ENCODE results near the gene PIH1D1.
"Not testable (repeated sequence)": the region's sequence is repeated elsewhere in the genome, so short reads cannot be mapped to it uniquely, and the experiment has no call there.

Gene PIH1D1

DNA sequence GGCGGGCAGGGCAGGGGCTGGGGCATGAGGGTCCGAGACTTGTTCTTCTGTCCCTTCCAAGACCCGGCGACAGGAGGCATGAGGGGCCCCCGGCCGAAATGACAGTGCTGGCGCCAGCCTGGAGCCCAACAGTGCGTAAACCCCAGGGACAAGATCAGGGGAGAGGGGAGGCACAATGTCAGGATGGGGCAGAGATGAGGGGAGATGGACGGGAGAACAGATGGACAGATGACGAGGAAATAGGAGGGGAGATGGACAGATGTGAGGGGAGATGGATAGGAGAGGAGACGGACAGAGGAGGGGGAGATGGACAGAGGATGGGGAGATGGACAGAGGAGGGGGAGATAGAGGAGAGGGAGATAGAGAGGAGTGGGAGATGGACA, 22.9 kb upstream of the PIH1D1 start:
- Histone ChIP-seq H3K14ac (ENCODE audit: low read length in 2 of 2) (peak overlapping the region; percentile 4 to 45), H3K27me3 (ENCODE audit: control insufficient read depth in 1 of 2, insufficient read depth in 1 of 2, low read length in 2 of 2) (peaks cover 0 to 7% of the 10 kb centered on the region in 2 experiments), H2AK5ac (ENCODE audit: low read length, severe bottlenecking) (no peak overlapping the region), H3K4ac (ENCODE audit: low read depth in 1 of 2, low read length in 2 of 2) (peak overlapping the region in 1 of 2 experiments; percentile 60), H3K36me3 (ENCODE audit: control insufficient read depth in 1 of 2, insufficient read depth in 2 of 2, low read depth in 1 of 2, low read length in 2 of 2) (peaks cover 0 to 9% of the 10 kb centered on the region in 2 experiments), H2BK5ac (ENCODE audit: low read depth, low read length, poor library complexity, severe bottlenecking) (no peak overlapping the region), H2BK12ac (ENCODE audit: low read length in 2 of 2) (peak overlapping the region in 1 of 2 experiments; percentile 37), H3K27ac (ENCODE audit: low read length, poor library complexity, severe bottlenecking) (no peak overlapping the region), H3K4me3 (ENCODE audit: insufficient read depth in 1 of 2, low read depth in 1 of 2, low read length in 2 of 2) (peak overlapping the region in 1 of 2 experiments; percentile 84), H2BK15ac (ENCODE audit: low read depth, poor library complexity, severe bottlenecking) (no peak overlapping the region), H4K91ac (ENCODE audit: low read length) (peak overlapping the region; percentile 95), H2BK120ac (ENCODE audit: low read depth, low read length) (no peak overlapping the region), H4K8ac (ENCODE audit: low read length) (peak overlapping the region; percentile 96), H3K79me1 (replicated peaks; ENCODE audit: low read length, poor library complexity, severe bottlenecking) (no peaks in the 10 kb centered on the region), H3K4me2 (ENCODE audit: low read length, poor library complexity, severe bottlenecking) (no peak overlapping the region), H3K9ac (ENCODE audit: low read length) (peak overlapping the region; percentile 89), H3K23ac (ENCODE audit: low read length in 2 of 2) (no peak overlapping the region), H3K4me1 (ENCODE audit: control insufficient read depth, insufficient read depth, low read depth, low read length) (peaks cover 14% of the 10 kb centered on the region), H2AFZ (ENCODE audit: low read depth, low read length) (peak overlapping the region; percentile 46), H3K18ac (ENCODE audit: low read depth in 1 of 2, low read length in 2 of 2) (peak overlapping the region; percentile 65 to 88), H3K9me3 (ENCODE audit: control insufficient read depth, low read length) (no peaks in the 10 kb centered on the region)
- DNase-seq = no peak
- 34% methylated on average over 11 of the region's 11 CpGs for WGBS

GRCh38 chr19:49473868-49474541, 22.4 kb upstream of the PIH1D1 start, which contains the start of gene FLT3LG:
TSS of gene FLT3LG (plus strand) at chr19:49474215. CDS start at chr19:49474640, 425 bp downstream.
- H2BK5ac ChIP-seq (ENCODE audit: low read depth, low read length, poor library complexity, severe bottlenecking) = no peak within 1 kb of the TSS
- 11% methylated on average over 32 of the region's 33 CpGs for WGBS
- H3K4me2 ChIP-seq (ENCODE audit: low read length, poor library complexity, severe bottlenecking) = peak within 1 kb of the TSS; percentile 81
- peak within 1 kb of the TSS; percentile 89 for H3K9ac ChIP-seq (ENCODE audit: low read length)
- no peak within 1 kb of the TSS for H3K23ac ChIP-seq (ENCODE audit: low read length in 2 of 2)
- H3K4me1 ChIP-seq (ENCODE audit: control insufficient read depth, insufficient read depth, low read depth, low read length) = peaks cover 14% of the 10 kb centered on the region
- H2BK12ac ChIP-seq (ENCODE audit: low read length in 2 of 2) = peak within 1 kb of the TSS; percentile 32 to 63
- peaks cover 0 to 12% of the 10 kb centered on the region in 2 experiments for H3K36me3 ChIP-seq (ENCODE audit: control insufficient read depth in 1 of 2, insufficient read depth in 2 of 2, low read depth in 1 of 2, low read length in 2 of 2)
- peak within 1 kb of the TSS; percentile 96 for H4K8ac ChIP-seq (ENCODE audit: low read length)
- H4K91ac ChIP-seq (ENCODE audit: low read length) = peak within 1 kb of the TSS; percentile 95
- H3K79me1 ChIP-seq (replicated peaks; ENCODE audit: low read length, poor library complexity, severe bottlenecking) = no peaks in the 10 kb centered on the region
- no peaks in the 10 kb centered on the region for H3K9me3 ChIP-seq (ENCODE audit: control insufficient read depth, low read length)
- peaks cover 0 to 7% of the 10 kb centered on the region in 2 experiments for H3K27me3 ChIP-seq (ENCODE audit: control insufficient read depth in 1 of 2, insufficient read depth in 1 of 2, low read length in 2 of 2)
- peak within 1 kb of the TSS; percentile 15 for H2BK15ac ChIP-seq (ENCODE audit: low read depth, poor library complexity, severe bottlenecking)
- H3K18ac ChIP-seq (ENCODE audit: low read depth in 1 of 2, low read length in 2 of 2) = peak within 1 kb of the TSS; percentile 65 to 88
- H2AFZ ChIP-seq (ENCODE audit: low read depth, low read length) = peak within 1 kb of the TSS; percentile 97
- DNase-seq = peak; percentile 87
- H2BK120ac ChIP-seq (ENCODE audit: low read depth, low read length) = no peak within 1 kb of the TSS
- H3K27ac ChIP-seq (ENCODE audit: low read length, poor library complexity, severe bottlenecking) = no peak within 1 kb of the TSS
- H3K4ac ChIP-seq (ENCODE audit: low read depth in 1 of 2, low read length in 2 of 2) = peak within 1 kb of the TSS in 1 of 2 experiments; percentile 60
- peak within 1 kb of the TSS; percentile 54 to 84 for H3K4me3 ChIP-seq (ENCODE audit: insufficient read depth in 1 of 2, low read depth in 1 of 2, low read length in 2 of 2)
- no peak within 1 kb of the TSS for H2AK5ac ChIP-seq (ENCODE audit: low read length, severe bottlenecking)
- peak within 1 kb of the TSS; percentile 45 to 49 for H3K14ac ChIP-seq (ENCODE audit: low read length in 2 of 2)

GRCh38 chr19:49473501-49473867, 21.9 kb upstream of the PIH1D1 start:
- 86% methylated on average over 8 of the region's 9 CpGs for WGBS
- H3K9me3 ChIP-seq (ENCODE audit: control insufficient read depth, low read length); H4K91ac ChIP-seq (ENCODE audit: low read length); H2BK12ac ChIP-seq (ENCODE audit: low read length in 2 of 2); H2AK5ac ChIP-seq (ENCODE audit: low read length, severe bottlenecking); H3K79me1 ChIP-seq (replicated peaks; ENCODE audit: low read length, poor library complexity, severe bottlenecking); H3K23ac ChIP-seq (ENCODE audit: low read length in 2 of 2); H2BK5ac ChIP-seq (ENCODE audit: low read depth, low read length, poor library complexity, severe bottlenecking); H3K27ac ChIP-seq (ENCODE audit: low read length, poor library complexity, severe bottlenecking); DNase-seq; H3K27me3 ChIP-seq (ENCODE audit: control insufficient read depth in 1 of 2, insufficient read depth in 1 of 2, low read length in 2 of 2); H2BK15ac ChIP-seq (ENCODE audit: low read depth, poor library complexity, severe bottlenecking); H2BK120ac ChIP-seq (ENCODE audit: low read depth, low read length): not testable (repeated sequence)
- Histone ChIP-seq H3K36me3 (ENCODE audit: control insufficient read depth in 1 of 2, insufficient read depth in 2 of 2, low read depth in 1 of 2, low read length in 2 of 2) (peaks cover 0 to 17% of the 10 kb centered on the region in 2 experiments), H3K4me2 (ENCODE audit: low read length, poor library complexity, severe bottlenecking) (peak overlapping the region; percentile 81), H3K4me1 (ENCODE audit: control insufficient read depth, insufficient read depth, low read depth, low read length) (peaks cover 11% of the 10 kb centered on the region), H2AFZ (ENCODE audit: low read depth, low read length) (peak overlapping the region; percentile 97), H3K18ac (ENCODE audit: low read depth in 1 of 2, low read length in 2 of 2) (peak overlapping the region in 1 of 2 experiments; percentile 72), H3K4ac (ENCODE audit: low read depth in 1 of 2, low read length in 2 of 2) (peak overlapping the region in 1 of 2 experiments; percentile 19), H3K4me3 (ENCODE audit: insufficient read depth in 1 of 2, low read depth in 1 of 2, low read length in 2 of 2) (peak overlapping the region in 1 of 2 experiments; percentile 84), H3K14ac (ENCODE audit: low read length in 2 of 2) (peak overlapping the region in 1 of 2 experiments; percentile 49), H3K9ac (ENCODE audit: low read length) (peak overlapping the region; percentile 89), H4K8ac (ENCODE audit: low read length) (peak overlapping the region; percentile 71)

DNA sequence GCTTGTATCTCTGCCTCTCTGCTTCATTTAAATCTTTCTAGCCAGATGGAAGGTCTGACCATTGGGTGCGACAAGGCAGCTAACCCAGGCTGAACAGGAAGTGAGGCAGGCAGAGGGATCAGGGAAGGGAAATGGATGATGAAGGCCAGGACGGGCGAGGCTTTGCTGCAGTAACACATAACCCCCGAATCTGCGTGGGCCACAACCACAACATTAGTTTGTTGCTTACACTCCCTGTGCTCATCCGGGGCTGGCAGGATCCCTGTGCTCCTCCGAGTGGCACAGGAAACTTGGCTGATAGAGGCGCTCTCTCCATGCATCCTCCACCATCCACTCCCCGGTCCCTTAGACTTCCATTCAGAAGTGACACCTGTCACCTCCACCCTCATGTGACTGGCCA, 21.3 kb upstream of the PIH1D1 start:
- H3K14ac ChIP-seq (ENCODE audit: low read length in 2 of 2) = no peak overlapping the region
- H2AFZ ChIP-seq (ENCODE audit: low read depth, low read length) = no peak overlapping the region
- no peak overlapping the region for H4K8ac ChIP-seq (ENCODE audit: low read length)
- H3K4me3 ChIP-seq (ENCODE audit: insufficient read depth in 1 of 2, low read depth in 1 of 2, low read length in 2 of 2) = no peak overlapping the region
- 81% methylated on average over 9 of the region's 9 CpGs for WGBS
- no peak overlapping the region for H2BK15ac ChIP-seq (ENCODE audit: low read depth, poor library complexity, severe bottlenecking)
- H3K79me1 ChIP-seq (replicated peaks; ENCODE audit: low read length, poor library complexity, severe bottlenecking) = no peaks in the 10 kb centered on the region
- no peak overlapping the region for H2BK120ac ChIP-seq (ENCODE audit: low read depth, low read length)
- H3K27me3 ChIP-seq (ENCODE audit: control insufficient read depth in 1 of 2, insufficient read depth in 1 of 2, low read length in 2 of 2) = peaks cover 0 to 7% of the 10 kb centered on the region in 2 experiments
- H3K4me2 ChIP-seq (ENCODE audit: low read length, poor library complexity, severe bottlenecking) = no peak overlapping the region
- peaks cover 11% of the 10 kb centered on the region for H3K4me1 ChIP-seq (ENCODE audit: control insufficient read depth, insufficient read depth, low read depth, low read length)
- no peaks in the 10 kb centered on the region for H3K9me3 ChIP-seq (ENCODE audit: control insufficient read depth, low read length)
- H3K18ac ChIP-seq (ENCODE audit: low read depth in 1 of 2, low read length in 2 of 2) = no peak overlapping the region
- H2BK5ac ChIP-seq (ENCODE audit: low read depth, low read length, poor library complexity, severe bottlenecking) = no peak overlapping the region
- DNase-seq = no peak
- no peak overlapping the region for H3K9ac ChIP-seq (ENCODE audit: low read length)
- no peak overlapping the region for H2AK5ac ChIP-seq (ENCODE audit: low read length, severe bottlenecking)
- peak overlapping the region in 1 of 2 experiments; percentile 38 for H2BK12ac ChIP-seq (ENCODE audit: low read length in 2 of 2)
- no peak overlapping the region for H3K4ac ChIP-seq (ENCODE audit: low read depth in 1 of 2, low read length in 2 of 2)
- H3K23ac ChIP-seq (ENCODE audit: low read length in 2 of 2) = no peak overlapping the region
- H3K36me3 ChIP-seq (ENCODE audit: control insufficient read depth in 1 of 2, insufficient read depth in 2 of 2, low read depth in 1 of 2, low read length in 2 of 2) = peaks cover 0 to 22% of the 10 kb centered on the region in 2 experiments
- no peak overlapping the region for H3K27ac ChIP-seq (ENCODE audit: low read length, poor library complexity, severe bottlenecking)
- no peak overlapping the region for H4K91ac ChIP-seq (ENCODE audit: low read length)
